Mesodermal cell (in vitro differentiated cells): ENCODE results near the gene TDRKH.

Experiments used
- H3K27ac ChIP-seq: 2 replicates; pipeline ENCODE4 v1.7.0; 2013; ENCODE audit warnings: mild to moderate bottlenecking, low read depth, low read length, moderate library complexity; ENCODE audit not compliant: severe bottlenecking
- H3K36me3 ChIP-seq: 2 replicates; pipeline ENCODE4 v1.7.1; 2013; ENCODE audit warnings: mild to moderate bottlenecking, low read length, moderate library complexity; ENCODE audit not compliant: control insufficient read depth, insufficient read depth
- H3K4me1 ChIP-seq: one replicate; pipeline ENCODE4 v1.7.1; 2013; ENCODE audit warnings: mild to moderate bottlenecking, low read length; ENCODE audit not compliant: insufficient read depth, control insufficient read depth, poor library complexity, severe bottlenecking
- H3K4me3 ChIP-seq: 2 replicates; pipeline ENCODE4 v1.7.0; 2013; ENCODE audit warnings: low read length, control low read depth, mild to moderate bottlenecking; ENCODE audit not compliant: insufficient read depth, poor library complexity, severe bottlenecking; ENCODE audit errors: extremely low read depth
- H3K9me3 ChIP-seq: 2 replicates; pipeline ENCODE4 v1.7.1; 2013; ENCODE audit warnings: mild to moderate bottlenecking, low read length, moderate library complexity; ENCODE audit not compliant: control insufficient read depth
- WGBS, 2 experiments: methylation state at CpG; one replicate each; pipeline ENCODE4 v1.1.5; 2013; ENCODE audit warnings: missing lambda C conversion rate in 2 of 2; ENCODE audit not compliant: insufficient coverage in 2 of 2; 5-methylcytosine and 5-hydroxymethylcytosine counted together

Gene TDRKH

DNA sequence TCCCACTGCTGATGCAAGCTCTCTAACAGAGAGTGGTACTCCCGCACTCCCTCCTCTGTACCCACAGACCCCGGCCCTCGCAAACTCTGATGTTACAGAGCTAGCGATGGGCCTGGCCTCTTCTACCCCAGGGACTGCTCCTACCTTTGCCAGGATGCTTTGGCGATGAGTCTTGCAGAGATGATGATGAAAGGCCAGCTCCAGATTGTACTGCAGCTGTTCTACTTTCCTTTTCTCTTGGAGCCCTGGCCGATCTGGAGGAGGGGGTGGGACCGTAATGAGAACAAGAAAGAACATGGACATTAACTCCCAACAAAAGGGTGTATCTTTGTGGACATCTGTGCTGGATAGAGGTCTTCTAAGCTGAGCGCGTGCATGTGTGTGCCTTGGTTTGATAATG lies 20.9 kb upstream of the TDRKH start:
- Histone ChIP-seq H3K36me3 (no peaks in the 10 kb centered on the region), H3K4me1 (no peaks in the 10 kb centered on the region), H3K9me3 (no peaks in the 10 kb centered on the region), H3K4me3 (no peak overlapping the region), H3K27ac (no peak overlapping the region)
- WGBS, 2 experiments: 86 to 97% methylated on average over 7 of the region's 9 CpGs

DNA sequence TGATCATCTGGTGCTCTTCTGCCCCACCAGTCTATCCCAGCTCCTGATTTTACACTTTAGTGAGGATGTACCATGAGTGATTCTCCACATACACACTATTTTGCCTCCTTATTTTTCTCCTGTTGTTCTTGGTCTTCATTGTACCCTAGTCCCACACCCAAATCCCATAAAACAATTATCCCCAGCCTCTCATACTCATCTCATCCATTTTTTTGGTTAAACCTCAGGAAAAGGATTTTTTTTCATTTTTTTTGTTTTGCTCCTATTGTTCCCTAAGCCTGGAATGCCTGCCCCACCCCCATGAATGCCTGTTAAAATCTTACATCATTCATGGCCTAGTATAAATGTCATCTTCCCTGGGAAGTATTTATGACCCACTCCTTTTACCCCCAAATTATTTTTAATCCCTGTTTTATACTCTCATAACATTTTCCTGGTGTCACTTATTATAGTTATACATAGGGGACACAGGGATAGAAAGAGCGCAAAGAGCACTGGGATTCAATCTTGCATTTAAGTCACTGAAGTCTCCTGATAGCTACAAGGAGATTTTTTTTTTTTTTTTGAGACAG lies 19.8 kb upstream of the TDRKH start:
- 100% methylated on average over 1 of the region's 1 CpG for WGBS, 2 experiments
- Histone ChIP-seq H3K4me1 (no peaks in the 10 kb centered on the region), H3K9me3 (no peaks in the 10 kb centered on the region), H3K36me3 (no peaks in the 10 kb centered on the region), H3K27ac (no peak overlapping the region), H3K4me3 (no peak overlapping the region)

DNA sequence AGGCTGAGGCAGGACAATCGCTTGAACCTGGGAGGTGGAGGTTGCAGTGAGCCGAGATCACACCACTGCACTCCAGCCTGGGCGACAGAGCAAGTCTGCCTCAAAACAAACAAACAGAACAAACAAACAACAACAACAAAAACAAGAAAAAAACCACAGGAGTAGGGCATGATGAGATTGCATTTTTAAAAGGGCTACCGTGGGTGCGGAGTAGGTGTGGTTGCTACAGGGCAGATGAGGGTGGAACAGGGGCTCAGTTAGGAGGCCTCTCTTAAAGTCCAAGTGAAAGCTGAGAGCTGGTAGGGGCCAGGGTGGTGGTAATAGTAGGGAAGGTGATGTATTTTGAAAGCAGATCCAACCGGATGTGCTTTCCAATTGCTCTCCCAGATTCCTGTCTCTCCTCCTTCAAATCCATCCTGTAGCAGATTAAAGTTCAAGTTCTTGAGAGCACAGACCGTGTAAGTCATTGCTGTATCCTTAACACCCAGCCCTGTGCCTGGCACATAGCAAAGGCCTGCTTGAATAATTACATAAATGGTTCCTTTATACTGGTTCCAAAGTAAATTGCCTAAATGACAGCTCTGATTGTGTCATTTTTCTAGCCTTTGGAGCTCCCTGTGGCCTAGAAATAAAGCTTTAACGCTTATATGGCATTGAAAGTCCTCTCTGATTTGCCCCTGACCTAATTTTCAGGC lies 19.1 kb upstream of the TDRKH start:
- Histone ChIP-seq H3K9me3 (no peaks in the 10 kb centered on the region), H3K27ac (no peak overlapping the region), H3K4me3 (no peak overlapping the region), H3K4me1 (no peaks in the 10 kb centered on the region), H3K36me3 (no peaks in the 10 kb centered on the region)
- WGBS, 2 experiments: 63 to 91% methylated on average over 4 to 5 of the region's 8 CpGs

DNA sequence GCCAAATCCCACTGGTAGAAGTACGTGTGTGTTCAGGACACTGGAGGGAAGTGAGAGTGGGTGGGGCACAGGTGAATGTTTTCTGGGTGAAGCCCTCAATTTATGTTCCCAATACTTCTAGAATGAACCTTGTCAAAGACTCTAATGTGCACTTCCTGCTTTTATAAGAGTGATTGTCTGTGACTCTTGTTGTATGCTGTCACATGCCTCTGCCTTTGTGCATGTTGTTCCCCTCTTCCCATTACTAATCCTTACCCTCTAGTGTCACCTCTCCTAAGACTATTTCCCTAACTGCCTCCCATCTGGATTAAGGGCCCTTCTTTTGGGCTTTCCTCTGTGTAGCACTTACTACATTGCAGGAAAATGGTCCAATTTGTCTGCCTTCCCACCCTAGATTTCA lies 17.5 kb upstream of the TDRKH start:
- WGBS, 2 experiments: no CpG with 5 or more reads among the region's 1 CpG
- no peak overlapping the region for H3K4me3 ChIP-seq
- no peaks in the 10 kb centered on the region for H3K9me3 ChIP-seq
- H3K4me1 ChIP-seq: no peaks in the 10 kb centered on the region
- no peaks in the 10 kb centered on the region for H3K36me3 ChIP-seq
- H3K27ac ChIP-seq: no peak overlapping the region

DNA sequence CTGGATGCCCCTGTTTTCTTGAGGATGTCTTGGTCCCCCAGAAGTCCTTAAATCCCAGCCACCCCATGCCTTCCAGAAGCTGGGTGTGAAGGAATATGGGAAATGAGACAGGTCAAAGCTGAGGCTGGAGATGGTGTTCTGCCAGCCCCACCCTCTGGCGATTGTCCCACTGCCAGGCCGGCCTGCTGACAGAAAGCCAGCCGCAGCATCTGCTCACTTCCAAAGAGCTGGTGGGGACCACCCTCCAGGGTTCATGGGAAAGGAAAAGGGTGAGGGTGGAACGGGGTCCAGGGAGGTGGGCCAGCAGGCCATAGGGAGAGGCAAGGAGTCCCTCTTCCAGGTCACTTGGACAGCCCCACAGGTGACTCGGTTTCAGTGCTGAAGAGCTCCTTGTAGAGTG lies 16.8 kb upstream of the TDRKH start:
- Histone ChIP-seq H3K9me3 (no peaks in the 10 kb centered on the region), H3K4me3 (no peak overlapping the region), H3K36me3 (no peaks in the 10 kb centered on the region), H3K27ac (no peak overlapping the region), H3K4me1 (no peaks in the 10 kb centered on the region)
- 94 to 97% methylated on average over 4 to 5 of the region's 5 CpGs for WGBS, 2 experiments

DNA sequence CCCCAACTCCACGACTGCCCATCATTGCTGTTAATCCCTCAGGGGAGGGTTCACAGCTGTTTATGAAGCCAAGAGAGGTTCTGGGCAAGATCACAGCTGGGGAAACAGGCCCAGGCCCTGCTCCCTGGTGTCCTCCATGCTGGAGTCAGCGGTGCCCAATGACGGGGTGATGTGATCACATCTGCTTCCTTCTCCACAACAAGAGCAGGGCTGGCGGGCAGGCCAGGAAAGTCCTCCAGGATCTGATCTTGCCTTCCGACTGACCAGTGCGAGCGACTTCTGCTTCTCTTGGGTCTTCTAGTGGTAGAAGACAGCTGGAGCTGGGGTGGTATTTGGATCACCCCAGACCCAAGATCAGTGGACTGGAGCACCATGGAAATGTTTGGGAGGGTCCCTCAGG lies 15.9 kb upstream of the TDRKH start:
- no peak overlapping the region for H3K4me3 ChIP-seq
- no peak overlapping the region for H3K27ac ChIP-seq
- H3K36me3 ChIP-seq: no peaks in the 10 kb centered on the region
- no peaks in the 10 kb centered on the region for H3K4me1 ChIP-seq
- WGBS, 2 experiments: 85 to 100% methylated on average over 2 of the region's 7 CpGs
- no peaks in the 10 kb centered on the region for H3K9me3 ChIP-seq

DNA sequence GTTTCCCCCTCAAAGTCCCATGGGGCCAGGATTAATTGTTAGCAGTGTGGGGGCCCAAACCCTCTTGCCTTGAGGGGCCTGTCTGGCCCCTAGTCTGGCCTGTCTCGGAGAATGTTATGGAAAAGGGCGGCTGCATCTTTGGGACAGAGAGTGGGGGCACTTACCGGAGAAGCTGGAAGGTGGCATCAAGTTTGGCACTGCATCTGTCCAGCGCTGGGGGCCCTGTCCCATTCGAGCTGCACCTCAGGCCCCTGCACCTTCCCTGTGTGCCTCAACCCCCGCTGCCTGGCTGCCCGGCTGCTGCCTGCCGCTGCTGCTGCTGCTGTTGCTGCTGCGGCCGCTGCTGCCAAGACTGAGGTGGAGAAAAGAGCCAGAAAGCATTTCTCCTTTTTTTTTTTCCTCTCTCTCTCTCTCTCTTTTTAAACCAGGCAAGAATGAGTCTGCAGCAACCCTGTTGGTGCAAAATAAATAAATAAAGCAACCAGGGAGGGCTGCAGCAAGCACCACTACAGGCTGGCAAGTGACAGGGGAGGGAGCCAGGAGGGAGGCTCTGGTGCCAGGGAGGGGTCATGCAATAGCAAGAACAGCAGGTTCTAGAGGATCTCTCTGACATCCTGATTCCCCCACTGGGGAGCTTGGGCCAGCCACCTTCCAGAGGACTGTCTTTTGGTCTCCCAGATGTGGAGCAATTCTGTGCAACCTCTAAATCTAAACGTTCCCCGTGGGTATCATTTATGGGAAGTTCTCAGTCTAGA lies 14.9 kb upstream of the TDRKH start, which contains the start of gene LINGO4:
TSS of gene LINGO4 (minus strand) at position 354 of the 755 bp plus-strand sequence. CDS start 2,715 bp downstream, outside the sequence.
- H3K36me3 ChIP-seq: no peaks in the 10 kb centered on the region
- H3K9me3 ChIP-seq: no peaks in the 10 kb centered on the region
- 86 to 89% methylated on average over 9 to 10 of the region's 12 CpGs for WGBS, 2 experiments
- no peak within 1 kb of the TSS for H3K4me3 ChIP-seq
- H3K27ac ChIP-seq: no peak within 1 kb of the TSS
- H3K4me1 ChIP-seq: no peaks in the 10 kb centered on the region

DNA sequence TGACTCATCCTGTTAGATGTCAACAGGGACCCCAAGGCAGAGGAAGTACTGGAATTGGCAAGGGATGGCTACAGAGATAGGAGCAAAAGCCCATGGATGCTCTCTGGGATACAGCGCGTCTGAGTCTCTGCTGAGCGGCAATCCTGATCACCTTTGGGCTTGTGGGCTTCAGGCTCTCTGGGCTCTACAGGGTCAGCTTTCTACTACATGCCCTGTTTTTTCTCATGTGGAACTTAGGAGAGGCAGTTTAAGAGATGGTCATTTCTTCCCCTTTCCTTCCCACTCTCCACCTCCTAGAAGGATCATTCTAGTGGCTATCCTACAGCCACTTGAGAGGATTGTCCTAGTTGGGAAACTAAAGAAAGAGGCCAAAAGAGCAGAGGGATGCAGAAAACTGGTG lies 13.6 kb upstream of the TDRKH start:
- H3K36me3 ChIP-seq: no peaks in the 10 kb centered on the region
- no peak overlapping the region for H3K4me3 ChIP-seq
- H3K4me1 ChIP-seq: peaks cover 9% of the 10 kb centered on the region
- no peaks in the 10 kb centered on the region for H3K9me3 ChIP-seq
- 89 to 96% methylated on average over 3 of the region's 3 CpGs for WGBS, 2 experiments
- no peak overlapping the region for H3K27ac ChIP-seq

DNA sequence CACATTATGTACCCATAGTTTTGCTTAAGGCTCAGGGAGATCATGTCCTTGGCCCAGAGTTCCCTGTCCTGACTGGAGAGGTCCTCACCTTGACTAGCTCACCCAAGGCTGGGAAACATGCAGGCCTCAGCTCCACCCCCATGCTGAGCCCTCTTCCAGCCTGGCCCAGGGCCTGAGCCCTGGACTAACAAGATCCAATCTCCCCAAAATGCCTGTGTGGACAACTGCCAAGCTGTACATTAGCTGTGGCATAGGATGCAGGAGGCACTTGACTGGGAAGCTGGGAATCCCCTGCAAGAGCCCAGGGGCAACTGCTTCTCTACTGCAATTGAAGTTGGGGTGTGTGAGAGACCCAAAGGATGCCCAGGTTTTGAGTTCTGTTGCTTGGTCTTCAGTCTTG lies 12.9 kb upstream of the TDRKH start:
- Histone ChIP-seq H3K4me1 (peaks cover 9% of the 10 kb centered on the region), H3K9me3 (no peaks in the 10 kb centered on the region), H3K4me3 (no peak overlapping the region), H3K27ac (no peak overlapping the region), H3K36me3 (no peaks in the 10 kb centered on the region)

DNA sequence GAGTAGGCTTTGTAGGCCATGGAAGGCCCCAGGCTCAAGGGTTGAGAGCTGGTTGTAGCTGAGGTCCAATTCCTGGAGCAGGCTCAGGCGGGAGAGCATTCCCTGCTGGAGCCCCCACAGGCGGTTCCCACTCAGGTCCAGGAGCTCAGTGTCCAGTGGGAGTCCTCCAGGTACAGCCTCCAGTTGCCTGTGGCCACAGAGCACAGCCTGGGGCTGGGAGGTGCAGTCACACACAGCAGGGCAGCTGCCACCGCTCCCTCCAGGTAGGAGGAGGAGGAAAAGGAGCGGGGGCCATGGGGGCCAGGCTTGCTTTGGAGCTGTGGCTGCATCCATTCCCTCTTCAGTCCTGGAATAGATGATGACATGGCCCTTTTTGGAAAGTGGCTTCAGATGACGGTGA lies 12.1 kb upstream of the TDRKH start:
- H3K4me1 ChIP-seq: peaks cover 9% of the 10 kb centered on the region
- WGBS, 2 experiments: 88 to 96% methylated on average over 4 to 5 of the region's 5 CpGs
- no peak overlapping the region for H3K4me3 ChIP-seq
- H3K36me3 ChIP-seq: no peaks in the 10 kb centered on the region
- no peak overlapping the region for H3K27ac ChIP-seq
- no peaks in the 10 kb centered on the region for H3K9me3 ChIP-seq

DNA sequence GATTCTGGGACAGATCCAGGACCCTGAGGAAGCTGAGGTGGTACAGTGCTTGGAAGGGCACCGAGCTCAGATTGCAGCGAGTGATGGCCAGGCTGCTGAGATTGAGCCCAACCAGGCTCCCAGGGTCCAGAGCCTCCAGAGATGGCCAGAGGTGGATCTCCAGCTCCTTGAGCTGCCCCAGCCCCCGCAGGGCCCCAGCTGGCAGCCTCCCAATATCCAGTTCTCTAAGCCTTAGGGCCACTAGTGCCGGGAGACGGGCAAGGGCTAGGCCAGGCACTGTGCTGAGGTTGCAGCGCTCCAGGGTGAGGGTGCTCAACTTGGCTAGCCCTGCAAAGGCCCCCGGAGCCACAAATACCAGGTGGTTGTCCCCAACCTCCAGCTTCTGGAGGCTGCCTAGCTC lies 11.5 kb upstream of the TDRKH start:
- H3K4me3 ChIP-seq: no peak overlapping the region
- no peak overlapping the region for H3K27ac ChIP-seq
- H3K36me3 ChIP-seq: no peaks in the 10 kb centered on the region
- 96 to 98% methylated on average over 6 to 7 of the region's 7 CpGs for WGBS, 2 experiments
- H3K4me1 ChIP-seq: peaks cover 9% of the 10 kb centered on the region
- no peaks in the 10 kb centered on the region for H3K9me3 ChIP-seq
